Measurements from ENCODE around the gene RGS3. TPM values are rescaled to one million over a fixed set of nuclear protein-coding genes. Genes with fewer than 3 reads are reported as not detected.

Gene RGS3
- total RNA-seq, 2 donors from 2014 or later = 25.7 to 56.1 TPM

GRCh38 chr9:113456235-113456634, 7.3 kb upstream of the RGS3 start:
- no peak for ATAC-seq
- H3K36me3 Mint-ChIP-seq = no peaks in the 10 kb centered on the region
- H3K9me3 Mint-ChIP-seq = no peaks in the 10 kb centered on the region
- H3K27ac Mint-ChIP-seq = no peak overlapping the region
- DNase-seq (ENCODE audit: low spot score in 2 of 2) = no peak

DNA sequence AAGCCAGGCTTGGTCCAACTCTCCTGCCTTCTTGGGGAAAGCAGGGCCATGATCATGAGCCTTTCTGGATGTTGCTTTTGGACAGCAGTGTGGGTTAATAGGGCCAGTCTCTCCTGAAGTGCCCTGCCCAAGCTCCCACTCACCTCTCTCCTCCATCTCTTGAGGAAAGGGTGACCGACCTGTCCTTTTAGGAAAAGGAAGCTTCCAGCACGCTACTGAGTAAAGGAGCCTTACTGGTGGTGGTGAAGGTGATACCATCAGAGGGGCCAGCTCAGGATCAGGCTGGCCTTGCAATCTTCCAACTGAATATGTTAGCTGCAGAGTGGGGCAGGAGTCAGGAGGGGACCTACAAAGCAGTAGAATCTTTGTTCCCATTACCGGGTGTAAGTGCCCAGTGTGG, 2.2 kb upstream of the RGS3 start:
- no peak for DNase-seq (ENCODE audit: low spot score in 2 of 2)
- no peaks in the 10 kb centered on the region for H3K36me3 Mint-ChIP-seq
- H3K9me3 Mint-ChIP-seq = no peaks in the 10 kb centered on the region
- no peak overlapping the region for H3K27ac Mint-ChIP-seq
- no peak for ATAC-seq

DNA sequence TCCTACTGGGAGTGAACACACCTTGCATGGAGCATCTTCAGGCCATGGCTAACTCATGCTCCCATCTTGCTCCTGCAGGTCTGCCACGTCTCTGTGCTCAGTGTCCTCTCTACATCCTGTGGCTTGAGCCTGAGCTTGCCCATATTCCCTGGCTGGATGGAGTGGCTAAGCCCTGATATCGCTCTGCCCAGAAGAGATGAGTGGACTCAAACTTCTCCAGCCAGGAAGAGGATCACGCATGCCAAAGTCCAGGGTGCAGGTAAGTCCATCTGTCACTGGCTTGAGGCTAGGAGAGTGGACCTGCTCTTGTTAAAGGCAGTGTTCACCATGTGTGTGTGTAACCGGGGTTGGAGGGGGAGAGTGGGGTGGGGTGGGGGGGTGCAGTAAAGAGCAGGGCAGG, 1.6 kb upstream of the RGS3 start:
- DNase-seq (ENCODE audit: low spot score in 2 of 2) = no peak
- Mint-ChIP-seq H3K27ac (no peak overlapping the region), H3K36me3 (no peaks in the 10 kb centered on the region), H3K9me3 (no peaks in the 10 kb centered on the region)
- no peak for ATAC-seq

GRCh38 chr9:113462781-113463286, 693 bp upstream of the RGS3 start:
- ATAC-seq (no peak), DNase-seq (ENCODE audit: low spot score in 2 of 2) (no peak)
- no peak overlapping the region for H3K27ac Mint-ChIP-seq
- H3K9me3 Mint-ChIP-seq = peaks cover 0 to 6% of the 10 kb centered on the region in 2 donors
- H3K36me3 Mint-ChIP-seq = no peaks in the 10 kb centered on the region

DNA sequence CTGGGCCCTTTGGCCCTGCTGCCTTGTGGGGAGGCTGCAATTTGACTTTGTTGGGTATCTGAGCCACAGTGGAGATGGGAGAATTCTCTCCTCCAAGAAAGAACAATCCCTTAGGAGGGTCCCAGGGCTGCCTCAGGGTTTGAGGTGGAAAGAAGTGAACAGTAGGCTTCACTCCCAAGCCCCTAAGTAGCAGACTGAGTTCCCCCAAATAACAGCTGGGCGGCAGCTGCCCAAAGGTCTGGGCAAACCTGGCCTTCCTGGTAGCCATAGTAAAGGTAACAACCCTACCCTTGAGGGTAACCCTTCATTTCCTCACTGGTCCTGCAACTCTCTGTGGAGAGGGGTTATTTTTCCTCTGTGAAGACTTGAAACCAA, 746 bp downstream of the RGS3 start:
- DNase-seq (ENCODE audit: low spot score in 2 of 2) = no peak
- no peak overlapping the region for H3K27ac Mint-ChIP-seq
- H3K9me3 Mint-ChIP-seq = peaks cover 0 to 10% of the 10 kb centered on the region in 2 donors
- ATAC-seq = no peak
- no peaks in the 10 kb centered on the region for H3K36me3 Mint-ChIP-seq

- no peak overlapping the region for H3K27ac Mint-ChIP-seq
- H3K36me3 Mint-ChIP-seq = no peaks in the 10 kb centered on the region
- DNase-seq (ENCODE audit: low spot score in 2 of 2) = no peak
- H3K9me3 Mint-ChIP-seq = peaks cover 0 to 10% of the 10 kb centered on the region in 2 donors
- ATAC-seq = no peak
These were observed 2.1 kb downstream of the RGS3 start for GRCh38 chr9:113465599-113466140.

DNA sequence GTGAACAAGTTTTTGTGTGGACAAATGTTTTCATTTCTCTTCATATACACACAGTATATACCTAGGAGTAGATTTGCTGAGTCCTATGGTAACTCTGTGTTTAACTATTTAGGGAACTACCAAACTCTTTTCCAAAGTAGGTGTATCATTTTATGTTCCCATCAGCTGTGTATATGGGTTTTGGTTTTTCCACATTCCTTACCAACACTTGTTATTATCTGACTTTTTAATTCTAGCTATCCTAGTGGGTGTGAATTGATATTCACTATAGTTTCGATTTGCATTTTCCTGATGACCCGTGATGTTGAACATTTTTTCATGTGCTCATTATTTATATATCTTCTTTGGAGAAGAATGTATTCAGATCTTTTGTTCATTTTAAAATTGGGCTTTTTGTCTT, 3.7 kb downstream of the RGS3 start:
- no peak for ATAC-seq

GRCh38 chr9:113468716-113469448, 5.4 kb downstream of the RGS3 start:
- no peaks in the 10 kb centered on the region for H3K36me3 Mint-ChIP-seq
- ATAC-seq (no peak), DNase-seq (ENCODE audit: low spot score in 2 of 2) (no peak)
- peaks cover 0 to 10% of the 10 kb centered on the region in 2 donors for H3K9me3 Mint-ChIP-seq
- peak overlapping the region in 1 of 2 donors; percentile 78 for H3K27ac Mint-ChIP-seq

More for the DNA sequence above, 3.7 kb downstream of the RGS3 start:
- H3K9me3 Mint-ChIP-seq = peaks cover 0 to 10% of the 10 kb centered on the region in 2 donors
- H3K36me3 Mint-ChIP-seq = no peaks in the 10 kb centered on the region
- no peak for DNase-seq (ENCODE audit: low spot score in 2 of 2)
- H3K27ac Mint-ChIP-seq = no peak overlapping the region

DNA sequence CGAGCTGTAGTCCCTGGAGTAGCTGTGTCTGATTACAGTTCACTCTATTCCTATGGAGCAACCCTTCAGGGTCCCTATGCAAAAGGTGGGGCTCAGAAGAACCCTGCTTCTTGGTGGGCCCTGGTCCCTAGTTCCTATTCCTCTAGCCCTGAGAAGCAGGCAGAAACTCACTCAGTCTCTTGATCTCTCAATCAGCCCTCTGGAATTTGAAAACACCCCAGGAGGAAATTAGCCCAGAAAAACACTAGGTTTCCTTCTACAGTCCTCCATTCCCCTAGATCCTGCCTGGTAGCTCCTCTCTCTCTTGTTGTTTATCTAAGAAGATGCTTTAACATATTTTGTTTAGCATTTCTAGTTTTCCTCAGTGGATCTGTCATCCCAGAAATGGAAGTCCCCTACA, 7.6 kb downstream of the RGS3 start:
- ATAC-seq = no peak
- no peak for DNase-seq (ENCODE audit: low spot score in 2 of 2)
- Mint-ChIP-seq H3K36me3 (no peaks in the 10 kb centered on the region), H3K9me3 (peaks cover 0 to 10% of the 10 kb centered on the region in 2 donors), H3K27ac (no peak overlapping the region)

DNA sequence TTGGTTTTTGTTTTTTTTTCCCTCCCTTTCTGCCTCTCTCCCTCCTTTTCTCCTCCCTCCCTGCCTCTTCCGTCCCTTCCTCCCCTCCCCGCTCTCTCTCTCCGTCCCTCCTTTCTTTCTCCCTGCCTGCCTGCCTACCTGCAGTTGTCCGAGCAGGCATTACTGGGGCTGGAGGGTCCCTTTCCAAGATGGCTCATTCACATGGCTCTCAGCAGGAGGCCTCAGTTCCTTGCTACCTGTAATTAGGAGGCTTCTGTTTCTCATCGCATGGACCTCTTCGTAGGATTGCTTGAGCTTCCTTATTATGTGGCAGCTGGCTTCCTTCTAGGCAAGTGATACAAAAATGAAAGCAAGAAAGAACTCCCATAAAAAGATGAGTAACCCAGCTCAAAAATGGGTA, 8.0 kb downstream of the RGS3 start:
- Mint-ChIP-seq H3K9me3 (peaks cover 0 to 10% of the 10 kb centered on the region in 2 donors), H3K36me3 (no peaks in the 10 kb centered on the region), H3K27ac (no peak overlapping the region)
- DNase-seq (ENCODE audit: low spot score in 2 of 2) (no peak), ATAC-seq (no peak)

GRCh38 chr9:113472199-113472598, 8.7 kb downstream of the RGS3 start:
- DNase-seq (ENCODE audit: low spot score in 2 of 2) (no peak), ATAC-seq (no peak)
- Mint-ChIP-seq H3K9me3 (peaks cover 0 to 10% of the 10 kb centered on the region in 2 donors), H3K27ac (no peak overlapping the region), H3K36me3 (no peaks in the 10 kb centered on the region)

DNA sequence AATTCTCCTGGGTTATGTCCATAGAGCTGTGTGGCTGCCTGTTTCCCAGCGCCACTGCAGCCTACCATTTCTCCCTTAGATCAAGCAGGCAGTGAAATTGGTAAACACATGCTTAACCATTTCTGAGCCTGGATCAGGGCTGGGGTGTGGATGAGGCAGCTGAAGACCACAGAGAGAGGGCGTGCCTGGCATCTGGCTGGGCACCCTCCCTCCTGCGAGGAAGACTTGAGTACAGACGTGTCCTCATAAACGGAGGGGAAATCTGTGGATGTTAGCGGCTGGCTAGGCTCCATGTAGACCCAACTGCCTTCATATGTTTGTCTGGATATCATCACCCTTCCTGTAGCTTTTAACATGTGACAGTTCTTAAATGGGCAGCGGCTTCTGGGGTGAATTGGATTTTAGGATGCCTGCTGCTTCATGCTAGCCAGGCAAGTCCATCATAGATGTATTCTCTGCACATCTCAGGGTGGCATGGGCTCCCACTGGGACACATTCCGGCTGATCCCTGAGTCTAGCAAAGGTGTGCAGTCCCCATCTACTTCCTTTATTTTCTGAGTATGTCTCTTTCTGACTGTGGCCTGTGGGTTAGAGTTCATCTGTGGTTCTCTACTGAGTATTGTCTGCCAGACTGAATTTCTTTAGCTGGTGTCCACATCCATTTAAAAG, 11.0 kb downstream of the RGS3 start:
- Mint-ChIP-seq H3K27ac (no peak overlapping the region), H3K9me3 (no peaks in the 10 kb centered on the region), H3K36me3 (no peaks in the 10 kb centered on the region)
- ATAC-seq = no peak
- DNase-seq (ENCODE audit: low spot score in 2 of 2) = no peak

DNA sequence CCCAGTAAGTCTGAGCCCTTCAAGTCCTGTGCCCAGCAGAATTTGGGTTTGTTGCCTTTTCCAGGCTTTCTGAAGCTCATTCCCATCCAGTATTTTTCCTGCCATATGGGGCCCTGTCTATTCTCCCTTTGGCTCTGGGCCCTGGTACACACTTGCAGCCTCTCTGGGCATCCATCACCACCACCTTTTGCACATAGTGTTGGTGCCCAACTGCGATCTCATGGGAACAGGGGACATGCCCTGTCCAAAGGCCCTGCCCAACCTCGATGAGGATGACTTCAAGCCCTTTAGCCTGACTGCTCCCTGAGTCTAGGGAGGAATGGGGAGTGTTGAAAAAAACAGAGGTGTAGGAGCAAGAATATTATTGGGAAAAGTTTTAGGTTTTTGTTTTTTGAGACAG, 11.5 kb downstream of the RGS3 start:
- no peak overlapping the region for H3K27ac Mint-ChIP-seq
- DNase-seq (ENCODE audit: low spot score in 2 of 2) (no peak), ATAC-seq (no peak)
- H3K9me3 Mint-ChIP-seq = no peaks in the 10 kb centered on the region
- no peaks in the 10 kb centered on the region for H3K36me3 Mint-ChIP-seq

GRCh38 chr9:113475992-113476391, 12.5 kb downstream of the RGS3 start:
- H3K27ac Mint-ChIP-seq = no peak overlapping the region

GRCh38 chr9:113476511-113476916, 13.0 kb downstream of the RGS3 start:
- Mint-ChIP-seq H3K36me3 (no peaks in the 10 kb centered on the region), H3K27ac (no peak overlapping the region), H3K9me3 (no peaks in the 10 kb centered on the region)
- no peak for ATAC-seq
- no peak for DNase-seq (ENCODE audit: low spot score in 2 of 2)

More at GRCh38 chr9:113475992-113476391, 12.5 kb downstream of the RGS3 start:
- no peak for DNase-seq (ENCODE audit: low spot score in 2 of 2)
- no peak for ATAC-seq
- Mint-ChIP-seq H3K9me3 (no peaks in the 10 kb centered on the region), H3K36me3 (no peaks in the 10 kb centered on the region)

DNA sequence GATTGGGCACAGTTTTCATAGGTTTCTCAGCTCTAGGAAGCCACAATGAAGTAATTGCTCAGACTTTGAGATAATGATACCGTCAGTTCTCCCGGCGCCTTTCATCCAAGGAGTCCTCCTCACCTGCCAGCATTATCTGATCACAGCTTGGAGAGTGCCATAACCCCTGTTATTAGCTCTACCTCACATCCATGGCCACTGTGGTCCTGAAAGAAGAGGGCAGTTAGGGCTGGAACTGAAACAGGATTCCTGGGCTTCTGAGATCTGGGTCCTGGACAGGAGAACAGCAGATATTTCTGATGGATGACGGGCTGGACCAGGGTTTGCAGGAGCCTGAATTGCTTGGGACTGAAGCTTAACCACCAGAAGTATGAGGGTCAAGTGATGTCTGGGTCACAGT, 13.5 kb downstream of the RGS3 start:
- DNase-seq (ENCODE audit: low spot score in 2 of 2) (no peak), ATAC-seq (no peak)
- Mint-ChIP-seq H3K9me3 (no peaks in the 10 kb centered on the region), H3K27ac (no peak overlapping the region), H3K36me3 (no peaks in the 10 kb centered on the region)

DNA sequence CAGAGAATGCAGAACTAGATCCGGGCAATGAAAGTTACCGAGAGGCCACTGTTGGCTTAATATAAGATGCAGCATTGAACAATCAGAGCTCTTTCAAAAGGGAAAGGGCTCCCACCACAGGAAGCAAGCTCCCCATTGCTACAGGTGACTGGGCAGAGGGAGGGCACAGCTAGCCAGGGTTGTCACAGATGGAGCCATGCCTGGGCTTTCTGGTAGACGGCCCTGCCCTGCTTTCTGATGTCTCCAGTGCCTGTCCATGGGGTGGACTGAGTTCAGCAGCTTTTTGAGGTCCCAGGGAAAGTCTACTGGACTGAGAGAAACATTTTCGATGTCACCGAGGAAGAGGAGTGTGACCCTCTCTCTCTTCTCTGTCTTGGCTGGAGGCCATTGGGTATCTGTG, 14.1 kb downstream of the RGS3 start:
- Mint-ChIP-seq H3K27ac (no peak overlapping the region), H3K36me3 (no peaks in the 10 kb centered on the region), H3K9me3 (no peaks in the 10 kb centered on the region)
- DNase-seq (ENCODE audit: low spot score in 2 of 2) = no peak
- ATAC-seq = no peak

Measured in activated naive CD4-positive, alpha-beta T cell treated with anti-CD3 and anti-CD28 coated beads, Interleukin-2, amount 50 U/mL, for 72 hours (primary cell).